Spleen (tissue), 11 donors: Measurements from ENCODE around the gene MRPL44. TPM values are rescaled to one million over a fixed set of nuclear protein-coding genes. Genes with fewer than 3 reads are reported as not detected.

Source experiments
- DNase-seq: peaks from one replicate; pipeline ENCODE4 v3.0.0-alpha.2; 2020
- H3K27ac ChIP-seq, 8 donors: fragments of 200-600 bp; sonication (generic) in 7 of 8; 1 replicate in 4 of 8; 2 replicates in 4 of 8; pipeline versions ENCODE4 v1.5.0 to v1.8.0; 2016 to 2021; ENCODE audit warnings: inconsistent platforms in 4 of 8, mild to moderate bottlenecking in 4 of 8, moderate library complexity in 1 of 8
- H3K27me3 ChIP-seq, 7 donors: fragments of 200-600 bp; sonication (generic) in 6 of 7; replicated peaks in 1 of 7; 1 replicate in 4 of 7; 2 replicates in 3 of 7; pipeline versions ENCODE4 v1.5.0 to v1.8.0; 2016 to 2021; ENCODE audit warnings: inconsistent platforms in 3 of 7, mild to moderate bottlenecking in 1 of 7
- H3K36me3 ChIP-seq, 6 donors: fragments of 200-600 bp; sonication (generic) in 5 of 6; 1 replicate in 4 of 6; 2 replicates in 2 of 6; pipeline versions ENCODE4 v1.5.0 to v1.8.0; 2016 to 2021; ENCODE audit warnings: inconsistent platforms in 2 of 6
- H3K4me1 ChIP-seq, 6 donors: fragments of 200-600 bp; sonication (generic) in 5 of 6; 1 replicate in 3 of 6; 2 replicates in 3 of 6; pipeline versions ENCODE4 v1.5.0 to v1.8.0; 2016 to 2021; ENCODE audit warnings: inconsistent platforms in 3 of 6
- H3K4me3 ChIP-seq, 8 donors: fragments of 200-600 bp; sonication (generic) in 7 of 8; 1 replicate in 4 of 8; 2 replicates in 4 of 8; pipeline versions ENCODE4 v1.5.0 to v1.8.0; 2016 to 2021; ENCODE audit warnings: inconsistent platforms in 4 of 8, mild to moderate bottlenecking in 4 of 8, moderate library complexity in 2 of 8
- H3K9me3 ChIP-seq, 8 donors: fragments of 200-600 bp; sonication (generic) in 7 of 8; 1 replicate in 4 of 8; 2 replicates in 4 of 8; pipeline versions ENCODE4 v1.5.0 to v1.8.0; 2016 to 2021; ENCODE audit warnings: inconsistent platforms in 4 of 8
- POLR2A ChIP-seq, 3 donors: fragments of 450-650 bp; IDR thresholded peaks; one replicate each; pipeline ENCODE4 v1.5.1; 2017; ENCODE audit warnings: antibody characterized with exemption in 3 of 3, mild to moderate bottlenecking in 1 of 3
- POLR2AphosphoS5 ChIP-seq, 3 donors: sonication (generic); formaldehyde crosslinking; IDR thresholded peaks; one replicate each; pipeline ENCODE4 v1.5.1; 2017; ENCODE audit warnings: antibody characterized with exemption in 3 of 3
- WGBS, 5 donors: extraction: QIAGEN DNeasy Blood & Tissue Kit in 3 of 5; methylation state at CpG; one replicate each; pipeline versions ENCODE4 v1.1.5 to v1.1.7; 2013 to 2018; 5-methylcytosine and 5-hydroxymethylcytosine counted together
- intact Hi-C: fragments of 100-400 bp; cut with DNase I; formaldehyde crosslinking; loops from one replicate; pipeline ENCODE4 v1.15.0; 2023; ENCODE audit warnings: low total_unique reads
- polyA plus RNA-seq, 3 donors: library from polyadenylated mRNA; stranded (reverse); fragments of 200-250 nt; gene quantifications; one replicate each; pipeline ENCODE4 v1.2.1, GENCODE V29; 2013
- total RNA-seq, 7 donors: library from RNA; depleted of rRNA in 3 of 7; stranded (reverse); fragments of >200 nt in 3 of 7; fragmentation: NEBNext Ultra II Directional in 4 of 7; extraction: Animal tissue kit (Norgen Biotek cat#: 25700) in 4 of 7; gene quantifications; one replicate each; pipeline versions ENCODE4 v1.1.0 to v1.2.1, GENCODE V29; 2016 to 2021
- TF ChIP-seq, protein P1 (sequence below), 11 experiments: fragments of 200-600 bp in 7 of 11; fragments of 450-650 bp in 4 of 11; sonication (generic) in 4 of 11; IDR thresholded peaks in 8 of 11; conservative IDR thresholded peaks in 3 of 11; 1 replicate in 7 of 11; 2 replicates in 4 of 11; pipeline versions ENCODE4 v1.4.0 to v1.8.0; 2016 to 2021; ENCODE audit warnings: antibody characterized with exemption in 11 of 11, inconsistent platforms in 4 of 11, mild to moderate bottlenecking in 1 of 11
- donor health status: healthy with polysubstance abuse.
- donor health status: DM: no; HTN: no; CAD: no; lungs with moderate emphysema.
- donor health status: DM: no; HTN: no; CAD: no.
- donor health status: Bipolar disorder and iron deficiency.
- donor health status: healthy.
- donor health status: DM: no; HTN: no; CAD: no.
- donor health status: DM: yes; HTN: yes; CAD: no.

Gene MRPL44
- total and polyA plus RNA-seq, 10 donors = 19.4 to 36.3 (median 26.0) TPM

- TF ChIP-seq POLR2AphosphoS5 (IDR thresholded peaks at IDR 0.05) (no peak), POLR2A (IDR thresholded peaks at IDR 0.05) (no peak)
- TF ChIP-seq, protein P1, sequence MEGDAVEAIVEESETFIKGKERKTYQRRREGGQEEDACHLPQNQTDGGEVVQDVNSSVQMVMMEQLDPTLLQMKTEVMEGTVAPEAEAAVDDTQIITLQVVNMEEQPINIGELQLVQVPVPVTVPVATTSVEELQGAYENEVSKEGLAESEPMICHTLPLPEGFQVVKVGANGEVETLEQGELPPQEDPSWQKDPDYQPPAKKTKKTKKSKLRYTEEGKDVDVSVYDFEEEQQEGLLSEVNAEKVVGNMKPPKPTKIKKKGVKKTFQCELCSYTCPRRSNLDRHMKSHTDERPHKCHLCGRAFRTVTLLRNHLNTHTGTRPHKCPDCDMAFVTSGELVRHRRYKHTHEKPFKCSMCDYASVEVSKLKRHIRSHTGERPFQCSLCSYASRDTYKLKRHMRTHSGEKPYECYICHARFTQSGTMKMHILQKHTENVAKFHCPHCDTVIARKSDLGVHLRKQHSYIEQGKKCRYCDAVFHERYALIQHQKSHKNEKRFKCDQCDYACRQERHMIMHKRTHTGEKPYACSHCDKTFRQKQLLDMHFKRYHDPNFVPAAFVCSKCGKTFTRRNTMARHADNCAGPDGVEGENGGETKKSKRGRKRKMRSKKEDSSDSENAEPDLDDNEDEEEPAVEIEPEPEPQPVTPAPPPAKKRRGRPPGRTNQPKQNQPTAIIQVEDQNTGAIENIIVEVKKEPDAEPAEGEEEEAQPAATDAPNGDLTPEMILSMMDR (IDR thresholded peaks at IDR 0.05 in 8 of 11, conservative IDR thresholded peaks at IDR 0.05 in 3 of 11) = no peak
- no peaks in the 10 kb centered on the region for H3K27me3 ChIP-seq
- H3K9me3 ChIP-seq = no peaks in the 10 kb centered on the region
- intact Hi-C loops = no loop called here
- H3K4me3 ChIP-seq = no peak overlapping the region
- 64 to 75% (median 67%) methylated on average over 6 of the region's 6 CpGs for WGBS, 5 donors
- DNase-seq = no peak
- H3K36me3 ChIP-seq = no peaks in the 10 kb centered on the region
- H3K27ac ChIP-seq = no peak overlapping the region
- peaks cover 36 to 100% (median 72%) of the 10 kb centered on the region in 6 donors for H3K4me1 ChIP-seq
Observed at GRCh38 chr2:223932816-223933800, 24.2 kb upstream of the MRPL44 start.

DNA sequence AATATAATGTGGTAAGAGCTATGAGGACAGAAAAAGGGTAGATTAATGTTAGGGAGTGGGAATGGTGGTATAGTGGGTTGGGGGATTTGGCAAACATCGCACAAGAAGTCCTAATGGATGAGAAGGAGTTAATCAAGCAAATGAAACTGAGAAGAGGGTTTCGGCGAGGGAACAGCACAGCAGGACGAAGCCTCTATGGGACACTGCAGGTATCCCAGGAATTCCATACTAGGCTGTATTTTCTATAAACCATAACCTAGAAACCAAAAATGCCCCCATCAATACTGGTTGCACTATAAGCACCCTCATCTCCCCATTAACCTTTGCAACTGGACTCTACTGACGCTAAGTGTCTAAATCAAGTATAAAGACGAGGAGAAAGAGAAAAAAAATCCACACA, 22.4 kb upstream of the MRPL44 start:
- DNase-seq = no peak
- TF ChIP-seq, protein P1 (IDR thresholded peaks at IDR 0.05 in 8 of 11, conservative IDR thresholded peaks at IDR 0.05 in 3 of 11) = no peak
- no peak for TF ChIP-seq POLR2AphosphoS5 (IDR thresholded peaks at IDR 0.05)
- no peak for TF ChIP-seq POLR2A (IDR thresholded peaks at IDR 0.05)
- 71 to 90% (median 75%) methylated on average over 6 of the region's 6 CpGs for WGBS, 5 donors
- Histone ChIP-seq H3K36me3 (peaks cover 0 to 3% (median 0%) of the 10 kb centered on the region in 6 donors), H3K27me3 (no peaks in the 10 kb centered on the region), H3K9me3 (no peaks in the 10 kb centered on the region), H3K27ac (no peak overlapping the region), H3K4me1 (peaks cover 32 to 100% (median 74%) of the 10 kb centered on the region in 6 donors), H3K4me3 (no peak overlapping the region)
- intact Hi-C loops = no loop called here

DNA sequence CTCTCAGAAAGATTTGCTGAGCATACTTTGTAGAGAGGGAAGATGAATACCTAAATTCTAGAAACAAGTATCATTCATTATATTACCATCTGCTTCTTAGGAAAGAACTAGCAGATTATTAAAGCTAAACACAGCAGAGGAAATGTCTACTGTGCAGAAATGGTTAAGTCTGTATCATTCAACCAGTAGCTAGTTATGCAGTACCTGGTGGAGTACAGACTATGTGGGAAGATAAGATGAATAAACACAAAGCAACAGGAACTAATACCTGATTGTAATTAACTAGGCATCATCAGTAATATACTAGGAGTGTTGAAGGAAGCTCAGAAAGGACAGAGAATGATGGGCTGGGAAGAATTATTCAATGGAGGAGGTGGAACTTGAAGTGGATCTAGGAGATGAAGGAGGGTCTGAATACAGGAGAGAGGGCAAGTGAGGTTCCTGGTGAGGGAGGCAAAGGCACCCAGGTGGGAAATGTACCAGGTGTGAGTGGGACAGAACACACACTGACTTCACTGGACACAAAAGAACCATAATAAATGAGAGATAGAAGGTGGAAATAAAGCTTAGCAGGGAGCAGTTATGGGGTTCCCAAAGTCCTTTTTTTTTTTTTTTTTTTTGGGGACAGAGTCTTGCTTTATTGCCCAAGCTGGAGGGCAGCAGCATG, 21.7 kb upstream of the MRPL44 start:
- DNase-seq = no peak
- peaks cover 0 to 8% (median 0%) of the 10 kb centered on the region in 6 donors for H3K36me3 ChIP-seq
- peaks cover 26 to 100% (median 73%) of the 10 kb centered on the region in 6 donors for H3K4me1 ChIP-seq
- H3K9me3 ChIP-seq = no peaks in the 10 kb centered on the region
- intact Hi-C loops = no loop called here
- no peak for TF ChIP-seq POLR2A (IDR thresholded peaks at IDR 0.05)
- H3K27ac ChIP-seq = no peak overlapping the region
- H3K4me3 ChIP-seq = no peak overlapping the region
- no peaks in the 10 kb centered on the region for H3K27me3 ChIP-seq

- peaks cover 25 to 99% (median 70%) of the 10 kb centered on the region in 6 donors for H3K4me1 ChIP-seq
- no peak for DNase-seq
- no peak for TF ChIP-seq POLR2AphosphoS5 (IDR thresholded peaks at IDR 0.05)
- TF ChIP-seq, protein P1 (IDR thresholded peaks at IDR 0.05 in 8 of 11, conservative IDR thresholded peaks at IDR 0.05 in 3 of 11) = no peak
- intact Hi-C loops = no loop called here
- H3K9me3 ChIP-seq = no peaks in the 10 kb centered on the region
- H3K36me3 ChIP-seq = peaks cover 0 to 8% (median 0%) of the 10 kb centered on the region in 6 donors
- no peaks in the 10 kb centered on the region for H3K27me3 ChIP-seq
- no peak overlapping the region for H3K4me3 ChIP-seq
- WGBS, 5 donors = 46 to 71% (median 56%) methylated on average over 5 of the region's 5 CpGs
- peak overlapping the region in 1 of 8 donors; percentile 1 for H3K27ac ChIP-seq
Observed at GRCh38 chr2:223936862-223937326, 20.4 kb upstream of the MRPL44 start.
